NCI-H446 treated with DMSO at 0.1 percent for 48 hours (cell line): Measurements from ENCODE around the gene ZNF786.
A peak's percentile ranks its signal among the peaks of the same experiment; 100 is the strongest.

Source experiments
- DNase-seq: peaks from one replicate; lab custom pipeline; 2025; lab: John Stamatoyannopoulos, UW

The ZNF786 gene

DNA sequence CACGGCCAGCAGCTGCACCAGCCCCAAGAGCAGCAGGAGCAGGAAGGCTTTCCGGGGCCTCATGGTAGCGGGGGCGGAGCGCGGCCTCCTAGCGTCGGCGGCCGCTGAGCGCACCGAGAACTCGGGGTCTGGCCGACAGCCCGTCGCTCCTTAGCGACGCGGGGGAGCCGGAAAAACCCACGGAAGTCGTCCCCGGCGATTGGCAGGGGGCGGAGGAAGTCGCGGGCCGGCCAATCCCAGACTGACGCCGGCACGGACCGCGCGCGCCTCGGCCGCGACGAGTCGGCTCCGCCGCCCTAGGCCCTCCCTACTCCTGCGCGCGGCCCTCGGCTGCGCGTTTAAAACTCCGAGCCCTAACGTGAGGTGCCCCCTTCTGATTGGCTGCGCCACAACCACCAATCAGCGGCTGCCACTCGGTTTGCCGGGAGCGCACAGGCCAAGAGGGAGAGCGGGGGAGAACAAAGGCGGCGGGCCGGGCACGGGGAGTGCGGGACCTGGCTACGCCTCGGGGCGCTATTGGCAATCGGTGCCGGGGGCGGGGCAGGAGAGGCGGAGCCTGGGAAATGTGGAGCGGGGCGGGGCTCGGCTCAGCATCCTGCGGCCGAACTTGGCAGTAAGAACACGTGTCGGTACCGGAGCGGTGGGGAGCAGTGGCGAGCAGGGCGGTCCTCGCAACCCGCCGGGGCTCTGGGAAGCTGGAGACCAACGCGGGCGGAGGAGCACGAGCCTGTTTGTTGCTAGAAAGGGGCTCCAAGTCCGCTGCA lies 62.0 kb downstream of the ZNF786 start, which contains the start of gene PDIA4:
TSS of gene PDIA4 (minus strand) at position 160 of the 764 bp plus-strand sequence. CDS start at position 63, 97 bp downstream.
- peak; percentile 98 for DNase-seq

DNA sequence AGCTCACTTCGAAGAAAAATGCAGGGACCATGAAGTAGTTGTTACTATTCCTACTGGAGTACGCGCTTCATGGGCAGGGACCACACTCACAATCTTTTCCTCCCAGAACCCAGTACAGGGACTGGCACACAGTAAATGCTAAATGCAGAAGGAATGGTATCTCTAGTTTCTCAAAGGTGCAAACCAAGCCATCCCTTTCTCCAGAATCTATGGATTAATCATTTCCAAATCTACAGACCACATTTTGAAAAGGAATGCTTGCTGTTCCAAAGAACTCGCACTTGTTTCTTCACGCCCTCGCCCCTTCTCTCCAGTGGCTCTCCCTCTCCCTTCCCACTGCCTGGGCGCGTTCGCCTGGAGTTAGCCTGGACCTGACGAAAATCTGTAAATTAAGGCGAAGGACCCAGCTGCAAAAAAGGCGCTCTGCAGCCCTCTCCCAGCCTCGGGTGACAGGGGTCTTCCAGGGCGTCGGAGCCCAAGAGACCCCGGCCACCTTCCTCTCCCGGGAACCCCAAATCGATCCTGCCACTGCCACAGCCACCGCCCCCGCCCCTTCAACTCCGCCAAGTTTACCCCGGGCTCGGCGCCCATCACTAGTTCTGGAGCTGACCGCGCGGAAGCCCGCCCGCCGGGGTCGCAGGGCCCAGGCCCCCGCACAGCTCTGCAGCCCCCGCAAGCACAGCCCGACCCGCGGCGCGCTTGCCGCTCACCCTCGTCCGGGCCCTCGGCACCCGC lies 62.7 kb downstream of the ZNF786 start:
- DNase-seq, result no peak

DNA sequence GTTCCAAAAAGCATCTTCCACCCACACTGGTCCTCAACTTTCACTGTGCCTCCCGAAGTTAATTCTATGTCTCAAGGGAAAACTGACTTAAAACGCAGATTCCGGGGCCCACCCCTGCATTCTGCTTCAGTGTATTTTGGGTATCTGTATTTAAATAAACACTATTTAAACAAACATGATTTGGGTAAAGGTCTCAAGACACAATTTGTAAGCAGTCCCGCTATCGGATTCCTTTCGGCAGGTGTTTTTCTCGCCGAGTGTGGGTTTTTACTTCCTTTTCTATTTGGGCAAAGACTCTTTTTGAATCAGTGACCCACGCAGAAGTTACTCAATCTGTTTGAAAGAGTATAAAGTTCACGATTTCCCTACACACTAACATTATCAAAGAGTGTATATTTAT lies 63.5 kb downstream of the ZNF786 start:
- DNase-seq, result no peak

DNA sequence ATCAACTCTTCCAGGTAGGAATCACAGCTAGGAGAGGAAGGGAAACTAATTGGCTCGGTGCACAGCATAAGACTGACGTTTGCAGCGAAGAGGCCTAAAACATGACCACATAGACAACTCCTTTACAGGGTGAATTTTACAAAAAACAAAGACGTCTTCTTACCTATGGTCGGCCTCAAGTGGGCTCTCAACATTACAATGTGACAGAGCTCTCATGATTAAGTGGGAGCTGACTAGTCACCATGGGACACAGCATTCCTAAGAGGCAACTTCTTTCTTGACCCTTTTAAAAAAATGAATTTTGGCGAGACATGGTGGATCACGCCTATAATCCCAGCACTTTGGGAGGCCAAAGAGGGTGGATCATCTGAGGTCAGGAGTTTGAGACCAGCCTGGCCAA lies 66.9 kb downstream of the ZNF786 start:
- no peak for DNase-seq

DNA sequence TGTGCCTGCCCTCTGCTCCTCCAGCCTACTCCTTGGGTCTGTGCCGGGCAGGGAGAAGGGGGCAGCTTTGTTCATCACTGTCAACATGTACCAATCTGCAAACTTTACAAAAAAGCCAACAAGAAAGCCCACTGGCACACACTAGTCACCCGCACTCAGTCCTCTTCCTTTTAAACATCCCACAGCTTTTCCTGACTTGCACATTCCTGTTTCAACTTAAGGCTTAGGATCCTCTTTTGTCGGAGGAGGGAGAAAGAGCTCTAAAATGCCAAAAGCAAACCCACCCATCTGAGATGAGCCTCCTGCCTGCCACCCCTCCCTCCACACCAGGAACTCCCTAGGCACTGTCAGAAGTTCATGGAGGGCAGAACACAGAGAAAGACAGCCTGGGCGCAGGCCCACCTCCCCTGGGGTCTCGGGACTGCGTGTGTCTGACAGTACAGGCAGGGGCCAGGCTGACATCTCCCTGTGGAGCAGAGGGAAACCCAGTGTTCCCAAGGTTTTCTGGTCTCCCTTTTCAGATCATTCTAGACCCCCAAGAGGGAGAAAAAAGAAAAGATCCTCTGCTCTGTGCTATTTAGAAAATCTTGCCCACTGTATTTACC lies 67.7 kb downstream of the ZNF786 start:
- DNase-seq, result no peak

- no peak for DNase-seq
Observed at GRCh38 chr7:149021725-149022062, 68.8 kb downstream of the ZNF786 start.

DNA sequence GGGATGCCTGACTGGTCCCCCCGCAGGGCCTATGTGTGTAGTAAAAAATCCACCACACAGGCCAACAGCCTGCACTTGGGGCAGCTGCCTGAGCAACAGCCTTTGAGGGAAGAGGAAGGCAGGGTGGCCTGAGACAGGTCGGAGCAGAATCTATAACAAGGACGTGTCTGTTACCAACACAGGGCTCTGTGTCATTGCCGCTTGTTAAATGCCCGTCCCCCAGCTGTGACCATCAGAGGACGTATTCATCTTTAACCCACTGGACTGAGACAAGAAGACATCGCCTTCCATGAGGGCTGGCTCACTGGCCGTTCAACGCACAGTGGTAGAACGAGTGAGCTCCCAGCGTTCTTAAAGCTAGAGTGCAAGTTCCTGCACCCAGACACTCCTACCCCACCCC lies 70.0 kb downstream of the ZNF786 start:
- no peak for DNase-seq
